ENCODE data around the gene BTBD17. TPM values are rescaled to one million over a fixed set of nuclear protein-coding genes. Genes with fewer than 3 reads are reported as not detected.
A peak's percentile ranks its signal among the peaks of the same experiment; 100 is the strongest.

The BTBD17 gene, protein sequence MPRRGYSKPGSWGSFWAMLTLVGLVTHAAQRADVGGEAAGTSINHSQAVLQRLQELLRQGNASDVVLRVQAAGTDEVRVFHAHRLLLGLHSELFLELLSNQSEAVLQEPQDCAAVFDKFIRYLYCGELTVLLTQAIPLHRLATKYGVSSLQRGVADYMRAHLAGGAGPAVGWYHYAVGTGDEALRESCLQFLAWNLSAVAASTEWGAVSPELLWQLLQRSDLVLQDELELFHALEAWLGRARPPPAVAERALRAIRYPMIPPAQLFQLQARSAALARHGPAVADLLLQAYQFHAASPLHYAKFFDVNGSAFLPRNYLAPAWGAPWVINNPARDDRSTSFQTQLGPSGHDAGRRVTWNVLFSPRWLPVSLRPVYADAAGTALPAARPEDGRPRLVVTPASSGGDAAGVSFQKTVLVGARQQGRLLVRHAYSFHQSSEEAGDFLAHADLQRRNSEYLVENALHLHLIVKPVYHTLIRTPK
- total RNA-seq: not detected

DNA sequence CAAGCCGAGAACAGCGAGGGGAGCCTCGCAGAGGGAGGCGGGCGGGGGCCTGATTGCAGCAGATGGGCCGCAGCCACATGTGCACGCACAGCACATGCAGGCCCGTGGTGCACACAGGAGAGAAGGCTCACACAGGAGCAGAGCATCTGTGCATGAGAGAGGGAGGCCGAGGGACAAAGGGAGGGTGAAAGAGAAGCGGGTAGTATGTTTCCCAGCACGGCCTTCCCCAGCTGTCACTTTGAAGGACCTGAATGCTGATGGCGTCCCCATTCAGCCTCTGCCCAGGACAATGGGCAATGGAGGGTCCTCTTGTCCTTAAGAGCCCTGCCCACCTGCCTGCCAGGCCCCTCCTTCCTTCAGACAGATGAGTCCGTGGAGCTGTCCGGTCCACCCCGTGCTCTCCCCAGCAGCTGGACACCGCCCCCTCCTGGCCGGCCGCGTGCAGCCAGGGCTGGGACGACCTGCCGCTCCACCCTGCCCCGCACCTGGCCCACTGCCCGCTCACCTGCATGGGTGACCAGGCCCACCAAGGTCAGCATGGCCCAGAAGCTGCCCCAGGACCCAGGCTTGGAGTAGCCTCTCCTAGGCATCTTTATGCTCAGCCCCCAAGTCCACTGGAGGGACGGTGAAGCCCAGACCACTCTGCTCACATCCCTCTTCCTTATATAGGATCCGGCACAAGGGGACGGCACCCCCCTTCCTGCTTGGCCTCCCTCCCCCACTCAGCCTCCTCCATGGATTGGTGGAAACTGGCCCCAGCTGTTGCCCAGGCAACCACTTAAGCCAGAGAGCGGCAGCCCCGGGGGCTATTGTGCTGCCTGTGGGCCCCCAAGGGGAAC lies at the start of gene BTBD17:
BTBD17 (minus strand) TSS at position 639 of the 839 bp plus-strand sequence; CDS start at position 590, 49 bp downstream.
- no peaks in the 10 kb centered on the region for H3K9me3 ChIP-seq
- DNase-seq: peak; percentile 13 to 39
- TF ChIP-seq, protein P1, sequence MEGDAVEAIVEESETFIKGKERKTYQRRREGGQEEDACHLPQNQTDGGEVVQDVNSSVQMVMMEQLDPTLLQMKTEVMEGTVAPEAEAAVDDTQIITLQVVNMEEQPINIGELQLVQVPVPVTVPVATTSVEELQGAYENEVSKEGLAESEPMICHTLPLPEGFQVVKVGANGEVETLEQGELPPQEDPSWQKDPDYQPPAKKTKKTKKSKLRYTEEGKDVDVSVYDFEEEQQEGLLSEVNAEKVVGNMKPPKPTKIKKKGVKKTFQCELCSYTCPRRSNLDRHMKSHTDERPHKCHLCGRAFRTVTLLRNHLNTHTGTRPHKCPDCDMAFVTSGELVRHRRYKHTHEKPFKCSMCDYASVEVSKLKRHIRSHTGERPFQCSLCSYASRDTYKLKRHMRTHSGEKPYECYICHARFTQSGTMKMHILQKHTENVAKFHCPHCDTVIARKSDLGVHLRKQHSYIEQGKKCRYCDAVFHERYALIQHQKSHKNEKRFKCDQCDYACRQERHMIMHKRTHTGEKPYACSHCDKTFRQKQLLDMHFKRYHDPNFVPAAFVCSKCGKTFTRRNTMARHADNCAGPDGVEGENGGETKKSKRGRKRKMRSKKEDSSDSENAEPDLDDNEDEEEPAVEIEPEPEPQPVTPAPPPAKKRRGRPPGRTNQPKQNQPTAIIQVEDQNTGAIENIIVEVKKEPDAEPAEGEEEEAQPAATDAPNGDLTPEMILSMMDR (IDR thresholded peaks at IDR 0.05 in 4 of 5, conservative IDR thresholded peaks at IDR 0.05 in 1 of 5): peak; percentile 22 to 80 (median 70)
- TF ChIP-seq POLR2A (IDR thresholded peaks at IDR 0.05): no peak
- no peak within 1 kb of the TSS for H3K4me3 ChIP-seq
- in situ Hi-C loops (cut with MboI; ENCODE audit: low sequenced_read_pairs in 4 of 4): loop anchor here (10.0 to 25.0 kb wide), 3 partner anchors 57 to 157 kb away; partner anchors contain the start of genes RPL38 (in 3 of the 4) and TTYH2 (in 1 of the 4)
- no peak within 1 kb of the TSS for H3K27ac ChIP-seq
- peaks cover 38 to 41% (median 38%) of the 10 kb centered on the region in 3 donors for H3K27me3 ChIP-seq
- intact Hi-C loops (cut with DNase I; ENCODE audit: low total_unique reads): loop anchor here (1.0 to 10.0 kb wide), 2 partner anchors 60 to 147 kb away; partner anchors contain the start of gene TTYH2
- no peaks in the 10 kb centered on the region for H3K4me1 ChIP-seq
- ATAC-seq: peak in 1 of 2 donors; percentile 53
- no peaks in the 10 kb centered on the region for H3K36me3 ChIP-seq

DNA sequence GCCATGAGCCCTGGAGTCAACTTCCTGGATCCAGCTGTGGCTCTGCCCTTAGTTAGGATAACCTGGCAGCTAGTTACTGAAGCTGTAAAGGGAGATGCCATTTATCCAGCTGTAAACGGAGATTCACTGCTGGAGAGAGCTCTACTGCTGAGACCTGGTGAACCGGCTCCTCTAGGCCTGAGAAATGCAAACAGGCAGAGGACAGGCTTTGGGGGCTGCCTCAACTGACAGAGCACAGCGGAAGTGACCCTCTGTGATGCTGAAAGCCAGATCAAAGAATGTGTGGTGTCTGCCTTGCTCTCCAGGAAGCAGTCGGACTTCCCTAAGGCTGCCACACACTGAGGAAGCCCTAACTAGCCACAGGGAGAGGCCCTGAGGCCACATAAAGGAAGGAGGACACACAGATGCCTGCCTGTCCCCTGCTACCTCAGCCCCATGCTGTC lies 48.4 kb upstream of the BTBD17 start:
- Histone ChIP-seq H3K4me1 (peaks cover 3 to 7% of the 10 kb centered on the region in 2 donors), H3K36me3 (no peaks in the 10 kb centered on the region), H3K9me3 (no peaks in the 10 kb centered on the region), H3K4me3 (no peak overlapping the region), H3K27me3 (no peaks in the 10 kb centered on the region), H3K27ac (no peak overlapping the region)
- DNase-seq (no peak), ATAC-seq (no peak)
- no peak for TF ChIP-seq POLR2A (IDR thresholded peaks at IDR 0.05)
- TF ChIP-seq, protein P1 (IDR thresholded peaks at IDR 0.05 in 4 of 5, conservative IDR thresholded peaks at IDR 0.05 in 1 of 5): no peak
- in situ Hi-C loops (cut with MboI; ENCODE audit: low sequenced_read_pairs in 4 of 4): no loop called here
- intact Hi-C loops (cut with DNase I; ENCODE audit: low total_unique reads): no loop called here

DNA sequence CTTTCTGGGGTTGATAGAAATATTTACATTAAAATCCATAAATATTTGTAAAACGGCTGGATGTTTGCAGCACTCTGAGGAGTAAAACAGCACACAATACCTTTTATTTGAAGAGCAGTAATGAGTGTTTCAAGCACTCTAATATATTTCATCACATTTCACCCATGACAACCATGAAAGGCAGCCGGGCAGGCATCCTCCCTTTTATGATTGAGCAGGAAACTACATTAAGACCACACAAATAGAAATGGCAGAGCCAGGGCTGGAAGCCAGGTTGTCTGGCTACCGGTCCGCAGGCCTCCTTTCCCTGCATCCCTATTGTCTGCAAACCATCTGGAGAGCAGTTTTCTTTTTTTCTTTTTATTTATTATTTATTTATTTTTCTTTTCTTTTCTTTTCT lies 47.1 kb upstream of the BTBD17 start:
- H3K27me3 ChIP-seq: no peaks in the 10 kb centered on the region
- intact Hi-C loops (cut with DNase I; ENCODE audit: low total_unique reads): no loop called here
- no peaks in the 10 kb centered on the region for H3K36me3 ChIP-seq
- DNase-seq (no peak), ATAC-seq (no peak)
- in situ Hi-C loops (cut with MboI; ENCODE audit: low sequenced_read_pairs in 4 of 4): no loop called here
- H3K4me1 ChIP-seq: peaks cover 5 to 9% of the 10 kb centered on the region in 2 donors
- peak overlapping the region in 1 of 4 donors; percentile 19 for H3K27ac ChIP-seq
- no peak overlapping the region for H3K4me3 ChIP-seq
- H3K9me3 ChIP-seq: no peaks in the 10 kb centered on the region
- TF ChIP-seq, protein P1 (IDR thresholded peaks at IDR 0.05 in 4 of 5, conservative IDR thresholded peaks at IDR 0.05 in 1 of 5): no peak
- TF ChIP-seq POLR2A (IDR thresholded peaks at IDR 0.05): no peak

DNA sequence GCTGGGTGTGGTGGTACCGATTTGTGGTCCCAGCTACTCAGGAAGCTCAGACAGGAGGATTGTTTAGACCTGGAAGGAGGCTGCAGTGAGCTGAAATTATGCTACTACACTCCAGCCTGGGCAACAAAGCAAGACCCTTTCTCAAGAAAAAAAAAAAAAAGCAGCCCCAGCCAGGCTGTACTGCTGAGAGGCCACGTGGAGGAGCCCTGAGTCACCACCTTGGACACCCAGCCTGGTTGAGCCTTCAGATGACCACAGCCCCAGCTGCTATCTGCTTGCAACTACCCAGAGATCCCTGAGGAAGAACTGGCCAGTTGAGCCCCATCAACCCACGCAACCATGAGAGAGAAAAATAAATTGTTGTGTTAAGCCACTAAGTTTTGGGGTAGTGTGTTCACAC lies 46.6 kb upstream of the BTBD17 start:
- Histone ChIP-seq H3K27me3 (no peaks in the 10 kb centered on the region), H3K4me1 (peaks cover 10 to 13% of the 10 kb centered on the region in 2 donors), H3K27ac (peak overlapping the region in 3 of 4 donors; percentile 15 to 38 (median 19)), H3K9me3 (no peaks in the 10 kb centered on the region), H3K4me3 (no peak overlapping the region), H3K36me3 (no peaks in the 10 kb centered on the region)
- no peak for TF ChIP-seq POLR2A (IDR thresholded peaks at IDR 0.05)
- TF ChIP-seq, protein P1 (IDR thresholded peaks at IDR 0.05 in 4 of 5, conservative IDR thresholded peaks at IDR 0.05 in 1 of 5): peak in 1 of 5 experiments; percentile 10
- DNase-seq (peak; percentile 56 to 76), ATAC-seq (peak; percentile 90 to 91)
- intact Hi-C loops (cut with DNase I; ENCODE audit: low total_unique reads) (no loop called here), in situ Hi-C loops (cut with MboI; ENCODE audit: low sequenced_read_pairs in 4 of 4) (no loop called here)

Data from gastrocnemius medialis (tissue), 4 donors.